CD8-positive, alpha-beta memory T cell (primary cell): ENCODE data around the gene KCNK7. TPM values are rescaled to one million over a fixed set of nuclear protein-coding genes. Genes with fewer than 3 reads are reported as not detected.

Experiments used
- CTCF ChIA-PET: fragments of 350-600 bp; sonication (Branson Sonifier 250); formaldehyde crosslinking; loops from one replicate; lab custom pipeline; 2021; ENCODE audit warnings: antibody characterized with exemption; lab: Charles Lee
- POLR2A ChIA-PET: fragments of 350-600 bp; sonication (Branson Sonifier 250); formaldehyde crosslinking; loops from one replicate; lab custom pipeline; 2021; ENCODE audit warnings: antibody characterized with exemption; lab: Charles Lee
- DNase-seq, 5 donors: peaks; one replicate each; pipeline versions ENCODE4 v3.0.0 to v3.0.0-alpha.2; 2020 to 2022; ENCODE audit warnings: mixed read lengths in 1 of 5
- H3K27ac ChIP-seq: one replicate; pipeline ENCODE4 v1.7.0; 2013; ENCODE audit warnings: low read depth, mild to moderate bottlenecking, low read length, moderate library complexity
- H3K27me3 ChIP-seq: 2 replicates; pipeline ENCODE4 v1.7.0; 2013; ENCODE audit warnings: low read length, mild to moderate bottlenecking; ENCODE audit not compliant: insufficient read depth, poor library complexity, severe bottlenecking
- H3K36me3 ChIP-seq: 2 replicates; pipeline ENCODE4 v1.7.0; 2013; ENCODE audit warnings: mild to moderate bottlenecking, low read length, moderate library complexity; ENCODE audit not compliant: insufficient read depth
- H3K4me1 ChIP-seq: 2 replicates; pipeline ENCODE4 v1.7.0; 2013; ENCODE audit warnings: mild to moderate bottlenecking, low read length, moderate library complexity; ENCODE audit not compliant: insufficient read depth
- H3K4me3 ChIP-seq: 2 replicates; pipeline ENCODE4 v1.7.0; 2013; ENCODE audit warnings: mild to moderate bottlenecking, low read length
- H3K9me3 ChIP-seq: 2 replicates; pipeline ENCODE4 v1.7.0; 2013; ENCODE audit warnings: mild to moderate bottlenecking, low read length
- H3K27ac Mint-ChIP-seq, 8 donors: one replicate each; pipeline ENCODE4 v1.8.0; 2020 to 2021; ENCODE audit warnings: mixed read lengths in 8 of 8, mild to moderate bottlenecking in 6 of 8, inconsistent platforms in 3 of 8, moderate library complexity in 3 of 8
- H3K27me3 Mint-ChIP-seq, 2 donors: one replicate each; pipeline ENCODE4 v1.8.0; 2020 to 2021; ENCODE audit warnings: mixed read lengths in 2 of 2, mild to moderate bottlenecking in 1 of 2, moderate library complexity in 1 of 2
- H3K36me3 Mint-ChIP-seq, 3 donors: one replicate each; pipeline ENCODE4 v1.8.0; 2020 to 2021; ENCODE audit warnings: mixed read lengths in 3 of 3, inconsistent platforms in 1 of 3, mild to moderate bottlenecking in 1 of 3
- H3K4me1 Mint-ChIP-seq, 3 donors: one replicate each; pipeline ENCODE4 v1.8.0; 2020 to 2021; ENCODE audit warnings: mixed read lengths in 3 of 3, inconsistent platforms in 1 of 3, mild to moderate bottlenecking in 1 of 3
- H3K4me3 Mint-ChIP-seq, 7 donors: one replicate each; pipeline ENCODE4 v1.8.0; 2020 to 2021; ENCODE audit warnings: mixed read lengths in 7 of 7, mild to moderate bottlenecking in 6 of 7, moderate library complexity in 4 of 7, inconsistent platforms in 2 of 7
- H3K9me3 Mint-ChIP-seq, 5 donors: one replicate each; pipeline ENCODE4 v1.8.0; 2020 to 2022; ENCODE audit warnings: mixed read lengths in 5 of 5, mild to moderate bottlenecking in 3 of 5, moderate library complexity in 2 of 5, inconsistent platforms in 1 of 5
- polyA plus RNA-seq: library from polyadenylated mRNA; unstranded; fragments of 300-500 nt; fragmentation: Illumina TruSeq; gene quantifications from one replicate; pipeline ENCODE4 v1.2.3, GENCODE V29; 2021
- total RNA-seq, 2 experiments: library from RNA; stranded (reverse); gene quantifications; one replicate each; pipeline ENCODE4 v1.2.3, GENCODE V29; 2021

Gene KCNK7
- total and polyA plus RNA-seq, 3 experiments from 2014 or later = 0.59 to 0.64 TPM; not detected in 1

- H3K4me1 ChIP-seq = peaks cover 75% of the 10 kb centered on the region
- H3K36me3 Mint-ChIP-seq = peaks cover 3 to 18% (median 11%) of the 10 kb centered on the region in 3 donors
- H3K4me3 Mint-ChIP-seq = peak overlapping the region in 5 of 7 donors; percentile 3 to 32 (median 13)
- H3K4me3 ChIP-seq = peak overlapping the region; percentile 17
- peak; percentile 43 to 73 (median 54) for DNase-seq
- no peaks in the 10 kb centered on the region for H3K9me3 Mint-ChIP-seq
- no peaks in the 10 kb centered on the region for H3K36me3 ChIP-seq
- H3K4me1 Mint-ChIP-seq = peaks cover 56 to 77% (median 62%) of the 10 kb centered on the region in 3 donors
- no peaks in the 10 kb centered on the region for H3K27me3 Mint-ChIP-seq
- H3K27ac ChIP-seq = no peak overlapping the region
- CTCF ChIA-PET = interaction anchor here (0.9 to 4.1 kb wide), 14 partner anchors 8 to 81 kb away, joined by 3 to 41 read pairs (median 4); partner anchors contain the start of genes FAM89B and ZNRD2
- peak overlapping the region; percentile 51 to 97 (median 80) for H3K27ac Mint-ChIP-seq
- H3K27me3 ChIP-seq = no peaks in the 10 kb centered on the region
- no peaks in the 10 kb centered on the region for H3K9me3 ChIP-seq
- POLR2A ChIA-PET = interaction anchor here (0.6 to 1.5 kb wide), 2 partner anchors 11 to 50 kb away, joined by 3 to 5 read pairs; no protein-coding TSS in a partner anchor
Measured at GRCh38 chr11:65551572-65552387, 43.8 kb downstream of the KCNK7 start.

GRCh38 chr11:65549096-65549495 lies 46.5 kb downstream of the KCNK7 start:
- DNase-seq = no peak
- peaks cover 3 to 19% (median 11%) of the 10 kb centered on the region in 3 donors for H3K36me3 Mint-ChIP-seq
- H3K4me3 Mint-ChIP-seq = peak overlapping the region in 3 of 7 donors; percentile 31 to 83 (median 40)
- no peaks in the 10 kb centered on the region for H3K27me3 Mint-ChIP-seq
- no peaks in the 10 kb centered on the region for H3K9me3 Mint-ChIP-seq
- Histone ChIP-seq H3K36me3 (no peaks in the 10 kb centered on the region), H3K4me1 (peaks cover 62% of the 10 kb centered on the region), H3K27me3 (no peaks in the 10 kb centered on the region), H3K4me3 (no peak overlapping the region), H3K9me3 (no peaks in the 10 kb centered on the region), H3K27ac (no peak overlapping the region)
- CTCF ChIA-PET = interaction anchor here (0.8 to 5.7 kb wide), 3 partner anchors 9 to 39 kb away, joined by 3 to 35 read pairs (median 8); partner anchors contain the start of genes FAM89B and ZNRD2
- POLR2A ChIA-PET = interaction anchor here (0.9 kb wide), 1 partner anchor 8 kb away, joined by 3 read pairs; no protein-coding TSS in a partner anchor
- H3K4me1 Mint-ChIP-seq = peaks cover 47 to 66% (median 56%) of the 10 kb centered on the region in 3 donors
- H3K27ac Mint-ChIP-seq = peak overlapping the region in 6 of 8 donors; percentile 7 to 92 (median 56)

- Mint-ChIP-seq H3K4me3 (peak overlapping the region; percentile 45 to 83 (median 55)), H3K36me3 (peaks cover 3 to 19% (median 11%) of the 10 kb centered on the region in 3 donors), H3K27ac (peak overlapping the region; percentile 66 to 94 (median 88)), H3K27me3 (no peaks in the 10 kb centered on the region), H3K9me3 (no peaks in the 10 kb centered on the region), H3K4me1 (peaks cover 47 to 63% (median 56%) of the 10 kb centered on the region in 3 donors)
- CTCF ChIA-PET = interaction anchor here (0.8 to 5.7 kb wide), 4 partner anchors 8 to 39 kb away, joined by 3 to 35 read pairs (median 6); partner anchors contain the start of genes FAM89B and ZNRD2
- DNase-seq = no peak
- no peaks in the 10 kb centered on the region for H3K36me3 ChIP-seq
- no peak overlapping the region for H3K27ac ChIP-seq
- H3K27me3 ChIP-seq = no peaks in the 10 kb centered on the region
- H3K4me3 ChIP-seq = no peak overlapping the region
- H3K4me1 ChIP-seq = peaks cover 55% of the 10 kb centered on the region
- H3K9me3 ChIP-seq = no peaks in the 10 kb centered on the region
- POLR2A ChIA-PET = interaction anchor here (0.6 to 0.9 kb wide), 2 partner anchors 9 to 24 kb away, joined by 3 read pairs; partner anchors contain the start of gene SCYL1
Measured at GRCh38 chr11:65548395-65548794, 47.2 kb downstream of the KCNK7 start.

DNA sequence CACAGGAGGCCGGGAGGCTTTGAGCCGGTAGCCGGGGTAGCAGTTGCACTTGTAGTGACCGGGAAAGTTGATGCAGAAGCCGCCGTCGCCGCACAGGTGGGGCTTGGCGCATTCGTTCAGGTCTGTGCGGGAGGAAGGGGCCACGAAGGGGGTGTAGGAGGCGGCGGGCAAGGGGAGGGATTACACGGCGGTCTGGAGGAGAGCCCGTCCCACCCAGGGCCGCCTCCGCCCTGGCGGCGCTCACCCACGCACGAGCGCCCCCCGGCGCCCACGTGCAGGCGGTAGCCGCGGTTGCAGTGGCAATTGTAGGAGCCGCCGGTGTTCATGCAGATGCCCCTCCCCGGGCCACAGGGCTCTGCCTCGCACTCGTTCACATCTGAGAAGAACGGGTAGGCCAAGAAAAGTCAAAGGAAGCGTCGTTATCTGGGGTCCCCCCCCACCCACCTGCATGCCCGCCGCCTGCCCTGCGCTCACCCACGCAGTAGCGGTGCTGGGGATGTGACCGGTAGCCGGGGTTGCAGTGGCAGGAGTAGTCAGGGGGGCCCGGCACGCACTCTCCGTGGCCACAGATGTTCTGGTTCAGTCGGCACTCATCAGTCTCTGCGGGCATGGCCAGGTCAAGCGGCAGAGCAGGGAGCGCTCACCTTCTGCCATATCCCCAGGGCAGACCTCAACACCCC lies 48.0 kb downstream of the KCNK7 start:
- H3K9me3 Mint-ChIP-seq = no peaks in the 10 kb centered on the region
- H3K27ac Mint-ChIP-seq = peak overlapping the region; percentile 66 to 96 (median 90)
- DNase-seq = peak; percentile 50 to 75 (median 55)
- CTCF ChIA-PET = interaction anchor here (1.0 to 12.4 kb wide), 6 partner anchors 9 to 43 kb away, joined by 3 to 258 read pairs (median 6); partner anchors contain the start of genes FAM89B, KCNK7 and ZNRD2
- peak overlapping the region; percentile 47 to 90 (median 83) for H3K4me3 Mint-ChIP-seq
- Histone ChIP-seq H3K27ac (peak overlapping the region; percentile 9), H3K4me1 (peaks cover 49% of the 10 kb centered on the region), H3K36me3 (no peaks in the 10 kb centered on the region), H3K9me3 (no peaks in the 10 kb centered on the region), H3K4me3 (peak overlapping the region; percentile 54), H3K27me3 (no peaks in the 10 kb centered on the region)
- POLR2A ChIA-PET = interaction anchor here (0.6 to 4.7 kb wide), 5 partner anchors 12 to 40 kb away, joined by 3 to 16 read pairs (median 9); partner anchors contain the start of gene ZNRD2
- peaks cover 45 to 55% (median 53%) of the 10 kb centered on the region in 3 donors for H3K4me1 Mint-ChIP-seq
- H3K36me3 Mint-ChIP-seq = peaks cover 3 to 19% (median 10%) of the 10 kb centered on the region in 3 donors
- no peaks in the 10 kb centered on the region for H3K27me3 Mint-ChIP-seq

- Mint-ChIP-seq H3K36me3 (peaks cover 1 to 12% (median 3%) of the 10 kb centered on the region in 3 donors), H3K4me3 (peak overlapping the region; percentile 68 to 90 (median 83)), H3K27ac (peak overlapping the region; percentile 86 to 97 (median 94)), H3K4me1 (peaks cover 38 to 49% (median 48%) of the 10 kb centered on the region in 3 donors), H3K9me3 (no peaks in the 10 kb centered on the region), H3K27me3 (no peaks in the 10 kb centered on the region)
- DNase-seq = peak; percentile 98 to 99 (median 99)
- Histone ChIP-seq H3K27me3 (no peaks in the 10 kb centered on the region), H3K36me3 (no peaks in the 10 kb centered on the region), H3K9me3 (no peaks in the 10 kb centered on the region), H3K4me1 (peaks cover 42% of the 10 kb centered on the region), H3K27ac (peak overlapping the region; percentile 53), H3K4me3 (peak overlapping the region; percentile 54)
- ChIA-PET CTCF (interaction anchor here (0.8 to 12.4 kb wide), 7 partner anchors 10 to 217 kb away, joined by 3 to 258 read pairs (median 4); partner anchors contain the start of genes FAM89B, KCNK7 and ZNRD2), POLR2A (interaction anchor here (0.6 to 4.7 kb wide), 13 partner anchors 11 to 271 kb away, joined by 3 to 16 read pairs (median 4); partner anchors contain the start of genes EHBP1L1, FAM89B, MALAT1 and ZNRD2)
Measured at GRCh38 chr11:65546217-65546958, 49.2 kb downstream of the KCNK7 start.

- H3K27ac ChIP-seq = peak overlapping the region; percentile 53
- CTCF ChIA-PET = interaction anchor here (1.0 to 12.4 kb wide), 5 partner anchors 20 to 45 kb away, joined by 3 to 258 read pairs (median 8); partner anchors contain the start of genes FAM89B, KCNK7 and ZNRD2
- Mint-ChIP-seq H3K9me3 (no peaks in the 10 kb centered on the region), H3K4me1 (peaks cover 39 to 52% (median 51%) of the 10 kb centered on the region in 3 donors), H3K36me3 (peaks cover 1 to 10% (median 3%) of the 10 kb centered on the region in 3 donors), H3K4me3 (peak overlapping the region; percentile 26 to 90 (median 68)), H3K27me3 (no peaks in the 10 kb centered on the region), H3K27ac (peak overlapping the region; percentile 86 to 97 (median 94))
- no peaks in the 10 kb centered on the region for H3K36me3 ChIP-seq
- POLR2A ChIA-PET = interaction anchor here (0.7 to 4.7 kb wide), 7 partner anchors 17 to 130 kb away, joined by 3 to 16 read pairs (median 9); partner anchors contain the start of genes EHBP1L1, FAM89B and ZNRD2
- no peak for DNase-seq
- H3K27me3 ChIP-seq = no peaks in the 10 kb centered on the region
- H3K4me3 ChIP-seq = peak overlapping the region; percentile 14
- H3K4me1 ChIP-seq = peaks cover 46% of the 10 kb centered on the region
- no peaks in the 10 kb centered on the region for H3K9me3 ChIP-seq
Measured at GRCh38 chr11:65545853-65546216, 49.8 kb downstream of the KCNK7 start.
